ENCODE results near the gene PALLD.

DNA sequence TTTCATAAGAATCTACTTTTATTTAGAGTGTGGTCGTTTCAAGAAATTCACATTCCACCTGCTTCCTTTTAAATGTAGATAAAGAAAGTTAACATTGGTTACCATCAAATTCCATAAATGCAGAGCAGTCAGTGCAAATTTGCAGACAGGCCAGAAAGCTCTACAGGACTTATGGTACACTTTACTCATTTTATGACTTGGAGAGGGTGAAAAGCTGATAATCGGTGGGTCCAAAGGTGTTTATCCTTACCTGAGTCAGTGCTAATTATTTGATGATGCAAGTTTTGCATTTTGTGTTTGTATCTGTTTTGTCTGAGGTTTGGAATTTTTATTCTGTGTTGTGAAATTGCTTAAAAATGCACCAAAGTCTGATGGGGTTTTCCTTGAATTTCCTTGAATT is 193.3 kb downstream of the PALLD start:
- TF ChIP-seq GATA2 (IDR thresholded peaks at IDR 0.05; ENCODE audit: low read depth, low read length) (no peak), GATA3 (IDR thresholded peaks at IDR 0.05; ENCODE audit: low read depth, low read length) (no peak)
